Measurements from ENCODE around the gene RPP40. TPM values are rescaled to one million over a fixed set of nuclear protein-coding genes. Genes with fewer than 3 reads are reported as not detected.
A peak's percentile ranks its signal among the peaks of the same experiment; 100 is the strongest.

Gene RPP40
- total and polyA plus RNA-seq, 2 of the 13 experiments (the other 11 are each of a cell fraction or from before 2014, with no cell fraction given) = 18.0 to 41.2 TPM

- TF ChIP-seq TFAP4 (IDR thresholded peaks at IDR 0.05; ENCODE audit: borderline replicate concordance, low read depth) (peak; percentile 27; the same call in 1 of the 2 replicates), ZNF563 (CRISPR knock-in tag; IDR thresholded peaks at IDR 0.05) (peak; percentile 83; the same call in 1 of the 2 replicates), ZNF282 (IDR thresholded peaks at IDR 0.05; ENCODE audit: partially characterized antibody) (no peak), HDAC2 (CRISPR knock-in tag; IDR thresholded peaks at IDR 0.05) (peak; percentile 17; the same call in 1 of the 2 replicates), JUN (CRISPR knock-in tag; IDR thresholded peaks at IDR 0.05) (no peak), ZC3H4 (CRISPR knock-in tag; IDR thresholded peaks at IDR 0.05; ENCODE audit: borderline replicate concordance) (no peak), ZNF546 (CRISPR knock-in tag; conservative IDR thresholded peaks at IDR 0.05) (no peak), ZNF790 (CRISPR knock-in tag; IDR thresholded peaks at IDR 0.05; ENCODE audit: borderline replicate concordance) (no peak; the same call in 1 of the 2 replicates), RFX1 (IDR thresholded peaks at IDR 0.05) (no peak), ETV5 (CRISPR knock-in tag; IDR thresholded peaks at IDR 0.05; ENCODE audit: borderline replicate concordance) (peak; percentile 11; the same call in 1 of the 2 replicates), TMF1 (CRISPR knock-in tag; IDR thresholded peaks at IDR 0.05; ENCODE audit: low read depth) (no peak), HIVEP1 (CRISPR knock-in tag; IDR thresholded peaks at IDR 0.05) (no peak), SIX1 (CRISPR knock-in tag; IDR thresholded peaks at IDR 0.05; ENCODE audit: borderline replicate concordance) (peak; percentile 44; the same call in 1 of the 2 replicates), ZNF335 (CRISPR knock-in tag; IDR thresholded peaks at IDR 0.05) (peak; percentile 98), SRSF9 (IDR thresholded peaks at IDR 0.05; ENCODE audit: borderline replicate concordance, insufficient read depth, low read depth, low read length, poor library complexity, severe bottlenecking) (no peak)
- TF ChIP-seq, protein P1, sequence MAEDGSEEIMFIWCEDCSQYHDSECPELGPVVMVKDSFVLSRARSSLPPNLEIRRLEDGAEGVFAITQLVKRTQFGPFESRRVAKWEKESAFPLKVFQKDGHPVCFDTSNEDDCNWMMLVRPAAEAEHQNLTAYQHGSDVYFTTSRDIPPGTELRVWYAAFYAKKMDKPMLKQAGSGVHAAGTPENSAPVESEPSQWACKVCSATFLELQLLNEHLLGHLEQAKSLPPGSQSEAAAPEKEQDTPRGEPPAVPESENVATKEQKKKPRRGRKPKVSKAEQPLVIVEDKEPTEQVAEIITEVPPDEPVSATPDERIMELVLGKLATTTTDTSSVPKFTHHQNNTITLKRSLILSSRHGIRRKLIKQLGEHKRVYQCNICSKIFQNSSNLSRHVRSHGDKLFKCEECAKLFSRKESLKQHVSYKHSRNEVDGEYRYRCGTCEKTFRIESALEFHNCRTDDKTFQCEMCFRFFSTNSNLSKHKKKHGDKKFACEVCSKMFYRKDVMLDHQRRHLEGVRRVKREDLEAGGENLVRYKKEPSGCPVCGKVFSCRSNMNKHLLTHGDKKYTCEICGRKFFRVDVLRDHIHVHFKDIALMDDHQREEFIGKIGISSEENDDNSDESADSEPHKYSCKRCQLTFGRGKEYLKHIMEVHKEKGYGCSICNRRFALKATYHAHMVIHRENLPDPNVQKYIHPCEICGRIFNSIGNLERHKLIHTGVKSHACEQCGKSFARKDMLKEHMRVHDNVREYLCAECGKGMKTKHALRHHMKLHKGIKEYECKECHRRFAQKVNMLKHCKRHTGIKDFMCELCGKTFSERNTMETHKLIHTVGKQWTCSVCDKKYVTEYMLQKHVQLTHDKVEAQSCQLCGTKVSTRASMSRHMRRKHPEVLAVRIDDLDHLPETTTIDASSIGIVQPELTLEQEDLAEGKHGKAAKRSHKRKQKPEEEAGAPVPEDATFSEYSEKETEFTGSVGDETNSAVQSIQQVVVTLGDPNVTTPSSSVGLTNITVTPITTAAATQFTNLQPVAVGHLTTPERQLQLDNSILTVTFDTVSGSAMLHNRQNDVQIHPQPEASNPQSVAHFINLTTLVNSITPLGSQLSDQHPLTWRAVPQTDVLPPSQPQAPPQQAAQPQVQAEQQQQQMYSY (CRISPR knock-in tag; IDR thresholded peaks at IDR 0.05) = peak; percentile 69; the same call in 1 of the 2 replicates
- TF ChIP-seq, protein P2, sequence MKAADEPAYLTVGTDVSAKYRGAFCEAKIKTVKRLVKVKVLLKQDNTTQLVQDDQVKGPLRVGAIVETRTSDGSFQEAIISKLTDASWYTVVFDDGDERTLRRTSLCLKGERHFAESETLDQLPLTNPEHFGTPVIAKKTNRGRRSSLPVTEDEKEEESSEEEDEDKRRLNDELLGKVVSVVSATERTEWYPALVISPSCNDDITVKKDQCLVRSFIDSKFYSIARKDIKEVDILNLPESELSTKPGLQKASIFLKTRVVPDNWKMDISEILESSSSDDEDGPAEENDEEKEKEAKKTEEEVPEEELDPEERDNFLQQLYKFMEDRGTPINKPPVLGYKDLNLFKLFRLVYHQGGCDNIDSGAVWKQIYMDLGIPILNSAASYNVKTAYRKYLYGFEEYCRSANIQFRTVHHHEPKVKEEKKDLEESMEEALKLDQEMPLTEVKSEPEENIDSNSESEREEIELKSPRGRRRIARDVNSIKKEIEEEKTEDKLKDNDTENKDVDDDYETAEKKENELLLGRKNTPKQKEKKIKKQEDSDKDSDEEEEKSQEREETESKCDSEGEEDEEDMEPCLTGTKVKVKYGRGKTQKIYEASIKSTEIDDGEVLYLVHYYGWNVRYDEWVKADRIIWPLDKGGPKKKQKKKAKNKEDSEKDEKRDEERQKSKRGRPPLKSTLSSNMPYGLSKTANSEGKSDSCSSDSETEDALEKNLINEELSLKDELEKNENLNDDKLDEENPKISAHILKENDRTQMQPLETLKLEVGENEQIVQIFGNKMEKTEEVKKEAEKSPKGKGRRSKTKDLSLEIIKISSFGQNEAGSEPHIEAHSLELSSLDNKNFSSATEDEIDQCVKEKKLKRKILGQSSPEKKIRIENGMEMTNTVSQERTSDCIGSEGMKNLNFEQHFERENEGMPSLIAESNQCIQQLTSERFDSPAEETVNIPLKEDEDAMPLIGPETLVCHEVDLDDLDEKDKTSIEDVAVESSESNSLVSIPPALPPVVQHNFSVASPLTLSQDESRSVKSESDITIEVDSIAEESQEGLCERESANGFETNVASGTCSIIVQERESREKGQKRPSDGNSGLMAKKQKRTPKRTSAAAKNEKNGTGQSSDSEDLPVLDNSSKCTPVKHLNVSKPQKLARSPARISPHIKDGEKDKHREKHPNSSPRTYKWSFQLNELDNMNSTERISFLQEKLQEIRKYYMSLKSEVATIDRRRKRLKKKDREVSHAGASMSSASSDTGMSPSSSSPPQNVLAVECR (CRISPR knock-in tag; IDR thresholded peaks at IDR 0.05; ENCODE audit: borderline replicate concordance) = peak; percentile 98
These were observed at the start of gene RPP40 (continued) for GRCh38 chr6:5003604-5004372.
